ENCODE results near the gene TSSK2.

- no peak for TF ChIP-seq CTCF (IDR thresholded peaks at IDR 0.05; ENCODE audit: insufficient read depth, low read length, poor library complexity, severe bottlenecking)
- no peak for TF ChIP-seq EZH2phosphoT487 (conservative IDR thresholded peaks at IDR 0.05; ENCODE audit: low read length)
These were observed 45.8 kb upstream of the TSSK2 start for GRCh38 chr22:19085233-19085718.

Measured in SU-DHL-6 (cell line).